ENCODE results near the gene MAPT.

GRCh38 chr17:45900723-45901415 lies 6.5 kb downstream of the MAPT start:
- TF ChIP-seq CTCF (IDR thresholded peaks at IDR 0.05; ENCODE audit: insufficient read depth, low read depth, low read length) (no peak), EZH2 (IDR thresholded peaks at IDR 0.05; ENCODE audit: insufficient read depth, low read length) (no peak)

All from astrocyte (in vitro differentiated cells and primary cell).